WTC11 (cell line): ENCODE results near the gene MSLN.

Experiments
- ATF2 ChIP-seq: sonication (generic); formaldehyde crosslinking; IDR thresholded peaks from 2 replicates; pipeline ENCODE4 v1.8.1; 2022; ENCODE audit warnings: low read depth, missing genetic modification reagents, borderline replicate concordance
- CREB1 ChIP-seq: sonication (generic); formaldehyde crosslinking; IDR thresholded peaks from 2 replicates; pipeline ENCODE4 v1.8.0; 2023; ENCODE audit warnings: mild to moderate bottlenecking, missing genetic modification reagents
- CTCF ChIP-seq: fragments of 200-600 bp; IDR thresholded peaks from 2 replicates; pipeline ENCODE4 v1.8.0; 2022; ENCODE audit warnings: antibody characterized with exemption
- ELF4 ChIP-seq: sonication (generic); formaldehyde crosslinking; IDR thresholded peaks from 2 replicates; pipeline ENCODE4 v1.8.1; 2022; ENCODE audit warnings: low read depth, mild to moderate bottlenecking, moderate library complexity, missing genetic modification reagents
- HMGA2 ChIP-seq: fragments of 250-450 bp; sonication (Bioruptor Pico); IDR thresholded peaks from 2 replicates; pipeline ENCODE4 v1.4.0; 2021; ENCODE audit warnings: mild to moderate bottlenecking, moderate library complexity
- JAZF1 ChIP-seq: fragments of 250-450 bp; sonication (Bioruptor Pico); IDR thresholded peaks from 2 replicates; pipeline ENCODE4 v1.9.0; 2021; ENCODE audit warnings: moderate library complexity, mild to moderate bottlenecking, inconsistent platforms
- NFYB ChIP-seq: sonication (generic); formaldehyde crosslinking; conservative IDR thresholded peaks from 2 replicates; pipeline ENCODE4 v1.8.0; 2022; ENCODE audit warnings: low read depth, missing genetic modification reagents
- RORB ChIP-seq: fragments of 250-450 bp; sonication (Bioruptor Pico); IDR thresholded peaks from 2 replicates; pipeline ENCODE4 v1.9.0; 2021; ENCODE audit warnings: mild to moderate bottlenecking
- TEAD4 ChIP-seq: sonication (generic); formaldehyde crosslinking; IDR thresholded peaks from 2 replicates; pipeline ENCODE4 v1.8.0; 2022; ENCODE audit warnings: mild to moderate bottlenecking, missing genetic modification reagents
- USF1 ChIP-seq: sonication (generic); formaldehyde crosslinking; IDR thresholded peaks from 2 replicates; pipeline ENCODE4 v1.8.0; 2022; ENCODE audit warnings: mild to moderate bottlenecking, missing genetic modification reagents
- ZNF263 ChIP-seq: sonication (generic); formaldehyde crosslinking; IDR thresholded peaks from 2 replicates; pipeline ENCODE4 v1.8.1; 2022; ENCODE audit warnings: low read depth, mild to moderate bottlenecking, moderate library complexity, missing genetic modification reagents
- ZNF416 ChIP-seq: fragments of 250-450 bp; sonication (Bioruptor Pico); IDR thresholded peaks from 2 replicates; pipeline ENCODE4 v1.9.0; 2021; ENCODE audit warnings: mild to moderate bottlenecking, inconsistent platforms

- TF ChIP-seq ZNF416 (no peak), ZNF263 (CRISPR knock-in tag) (no peak), CTCF (no peak), JAZF1 (CRISPR knock-in tag) (no peak), USF1 (CRISPR knock-in tag) (no peak), TEAD4 (CRISPR knock-in tag) (no peak), ELF4 (CRISPR knock-in tag) (no peak), CREB1 (no peak), HMGA2 (CRISPR knock-in tag) (no peak), NFYB (CRISPR knock-in tag) (no peak), RORB (CRISPR knock-in tag) (no peak), ATF2 (CRISPR knock-in tag) (no peak)
Measured at GRCh38 chr16:721765-722540, 38.6 kb upstream of the MSLN start.
